ENCODE data around the gene CRADD.

- TF ChIP-seq CTCF (IDR thresholded peaks at IDR 0.05), result no peak
- no peak for TF ChIP-seq EZH2 (IDR thresholded peaks at IDR 0.05; ENCODE audit: borderline replicate concordance, insufficient read depth, low read depth, low read length, poor library complexity, severe bottlenecking)
These were observed 212.5 kb downstream of the CRADD start for GRCh38 chr12:93889516-93890212.
